ENCODE data around the gene NRIP1. TPM values are rescaled to one million over a fixed set of nuclear protein-coding genes. Genes with fewer than 3 reads are reported as not detected.
A peak's percentile ranks its signal among the peaks of the same experiment; 100 is the strongest.

The NRIP1 gene
- total RNA-seq, 1 experiment from 2014 or later = 19.1 TPM

- no peak for ATAC-seq
- intact Hi-C loops (cut with micrococcal nuclease; ENCODE audit: unreplicated experiment) (no loop called here), in situ Hi-C loops (cut with HindIII; ENCODE audit: low pct_unique_long_range_greater_than_20kb, low sequenced_read_pairs) (no loop called here)
- BruUV-seq (replicated peaks) = no TSS peak
- H3K9me3 ChIP-seq (ENCODE audit: control insufficient read depth, insufficient read depth, low read depth, low read length) = no peaks in the 10 kb centered on the region
- ChIA-PET CTCF (no interaction called here), POLR2A (no interaction called here)
- no peak overlapping the region for H3K27ac ChIP-seq (ENCODE audit: low read length)
- DNase-seq (ENCODE audit: low read depth, low spot score) = no peak
- H3K36me3 ChIP-seq (ENCODE audit: control insufficient read depth, insufficient read depth, low read length) = no peaks in the 10 kb centered on the region
- H3K4me1 ChIP-seq (ENCODE audit: control insufficient read depth, insufficient read depth, low read length) = no peaks in the 10 kb centered on the region; the same call in none of the 2 replicates
- H3K27me3 ChIP-seq (ENCODE audit: control insufficient read depth, insufficient read depth, low read length) = no peaks in the 10 kb centered on the region
- TF ChIP-seq TCF7L2 (IDR thresholded peaks at IDR 0.05; ENCODE audit: low read depth, low read length) = no peak
- TF ChIP-seq POLR2AphosphoS5 (IDR thresholded peaks at IDR 0.05; ENCODE audit: low read depth, low read length) = no peak
- no peak for TF ChIP-seq SIN3A (IDR thresholded peaks at IDR 0.05; ENCODE audit: borderline replicate concordance, insufficient read depth, low read depth, low read length)
- no peak for TF ChIP-seq CTCF (IDR thresholded peaks at IDR 0.05)
- no peak for TF ChIP-seq REST (IDR thresholded peaks at IDR 0.05; ENCODE audit: insufficient read depth in 1 of 2, low read depth in 2 of 2, low read length in 1 of 2)
- no peak overlapping the region for H3K4me3 ChIP-seq (ENCODE audit: low read depth in 2 of 2, low read length in 2 of 2)
Measured at GRCh38 chr21:14998336-14998735, 66.5 kb downstream of the NRIP1 start.

- H3K4me3 ChIP-seq (ENCODE audit: low read depth in 2 of 2, low read length in 2 of 2) = no peak overlapping the region
- ChIA-PET POLR2A (no interaction called here), CTCF (no interaction called here)
- DNase-seq (ENCODE audit: low read depth, low spot score) (no peak), ATAC-seq (0 out of 2 replicates have a peak, but pooled peaks have one; percentile 34)
- H3K36me3 ChIP-seq (ENCODE audit: control insufficient read depth, insufficient read depth, low read length) = no peaks in the 10 kb centered on the region
- H3K4me1 ChIP-seq (ENCODE audit: control insufficient read depth, insufficient read depth, low read length) = no peaks in the 10 kb centered on the region; the same call in none of the 2 replicates
- BruUV-seq (replicated peaks) = no TSS peak
- TF ChIP-seq SIN3A (IDR thresholded peaks at IDR 0.05; ENCODE audit: borderline replicate concordance, insufficient read depth, low read depth, low read length) (no peak), REST (IDR thresholded peaks at IDR 0.05; ENCODE audit: insufficient read depth in 1 of 2, low read depth in 2 of 2, low read length in 1 of 2) (no peak), CTCF (IDR thresholded peaks at IDR 0.05) (no peak), POLR2AphosphoS5 (IDR thresholded peaks at IDR 0.05; ENCODE audit: low read depth, low read length) (no peak), TCF7L2 (IDR thresholded peaks at IDR 0.05; ENCODE audit: low read depth, low read length) (no peak)
- no peaks in the 10 kb centered on the region for H3K9me3 ChIP-seq (ENCODE audit: control insufficient read depth, insufficient read depth, low read depth, low read length)
- in situ Hi-C loops (cut with HindIII; ENCODE audit: low pct_unique_long_range_greater_than_20kb, low sequenced_read_pairs) (no loop called here), intact Hi-C loops (cut with micrococcal nuclease; ENCODE audit: unreplicated experiment) (no loop called here)
- H3K27ac ChIP-seq (ENCODE audit: low read length) = peak overlapping the region; percentile 34
- no peaks in the 10 kb centered on the region for H3K27me3 ChIP-seq (ENCODE audit: control insufficient read depth, insufficient read depth, low read length)
Measured at GRCh38 chr21:14995695-14996490, 68.9 kb downstream of the NRIP1 start.
